ENCODE data around the gene MEF2A.
"Not testable (repeated sequence)": the region's sequence is repeated elsewhere in the genome, so short reads cannot be mapped to it uniquely, and the experiment has no call there.

The MEF2A gene

GRCh38 chr15:99565299-99566156 is at the start of gene MEF2A:
Gene MEF2A, plus strand, starts transcription at chr15:99565984. Its CDS starts 67,136 bp downstream, at chr15:99633120.
- peak; percentile 71 to 96 for DNase-seq

- DNase-seq = no peak
These were observed 47.6 kb upstream of the MEF2A start for GRCh38 chr15:99518191-99518590.

GRCh38 chr15:99519366-99519765 is 46.4 kb upstream of the MEF2A start:
- not testable (repeated sequence) for DNase-seq

- DNase-seq = peak; percentile 45 to 60
These were observed 43.5 kb upstream of the MEF2A start for GRCh38 chr15:99522288-99522687.

GRCh38 chr15:99526176-99526575 is 39.6 kb upstream of the MEF2A start:
- DNase-seq = no peak

- no peak for DNase-seq
These were observed 39.1 kb upstream of the MEF2A start for GRCh38 chr15:99526671-99527070.

- no peak for DNase-seq
These were observed 29.3 kb upstream of the MEF2A start for GRCh38 chr15:99536422-99537040.

- DNase-seq = no peak
These were observed 28.4 kb upstream of the MEF2A start for GRCh38 chr15:99537344-99537743.

- DNase-seq = no peak
These were observed 27.5 kb upstream of the MEF2A start for GRCh38 chr15:99538261-99538660.

GRCh38 chr15:99542828-99543227 is 23.0 kb upstream of the MEF2A start:
- no peak for DNase-seq

GRCh38 chr15:99545605-99546004 is 20.2 kb upstream of the MEF2A start:
- no peak for DNase-seq

GRCh38 chr15:99546441-99547100 is 19.2 kb upstream of the MEF2A start:
- DNase-seq = no peak

GRCh38 chr15:99547517-99547916 is 18.3 kb upstream of the MEF2A start:
- no peak for DNase-seq

GRCh38 chr15:99550077-99550476 is 15.7 kb upstream of the MEF2A start:
- DNase-seq = no peak

GRCh38 chr15:99552111-99552510 is 13.7 kb upstream of the MEF2A start:
- DNase-seq = no peak

- no peak for DNase-seq
These were observed 10.8 kb upstream of the MEF2A start for GRCh38 chr15:99554880-99555488.

- no peak for DNase-seq
These were observed 9.8 kb upstream of the MEF2A start for GRCh38 chr15:99556011-99556410.

- DNase-seq = no peak
These were observed 9.2 kb upstream of the MEF2A start for GRCh38 chr15:99556578-99556977.

GRCh38 chr15:99558084-99558483 is 7.7 kb upstream of the MEF2A start:
- DNase-seq = no peak

GRCh38 chr15:99558571-99558970 is 7.2 kb upstream of the MEF2A start:
- DNase-seq = no peak

- no peak for DNase-seq
These were observed 4.1 kb upstream of the MEF2A start for GRCh38 chr15:99561476-99562230.

GRCh38 chr15:99562238-99562637 is 3.5 kb upstream of the MEF2A start:
- no peak for DNase-seq
